ENCODE results near the gene CDHR2. TPM values are rescaled to one million over a fixed set of nuclear protein-coding genes. Genes with fewer than 3 reads are reported as not detected.
A peak's percentile ranks its signal among the peaks of the same experiment; 100 is the strongest.
"Not testable (repeated sequence)": the region's sequence is repeated elsewhere in the genome, so short reads cannot be mapped to it uniquely, and the experiment has no call there.

CDHR2 gene
- total and polyA plus RNA-seq, 11 donors: 0.07 to 0.67 (median 0.35) TPM; not detected in 6

DNA sequence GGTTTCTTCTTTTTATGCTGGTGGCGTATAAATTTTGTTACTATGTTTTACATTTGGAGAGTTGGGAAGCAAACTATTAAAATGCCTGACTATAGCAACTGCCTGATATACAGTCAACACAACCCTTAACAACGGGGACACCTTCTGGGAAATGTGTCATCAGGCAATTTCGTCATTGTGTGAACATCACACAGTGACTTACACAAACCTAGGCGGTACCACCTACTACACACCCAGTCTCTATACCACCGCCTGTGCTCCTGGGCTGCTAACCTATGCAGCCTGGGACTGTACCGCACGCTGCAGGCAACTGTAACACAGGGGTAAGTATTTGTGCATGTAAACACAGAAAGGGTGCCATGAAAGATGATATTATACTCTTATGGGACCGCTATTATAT, 1.3 kb upstream of the CDHR2 start:
- Histone ChIP-seq H3K27me3 (peaks cover 0 to 23% (median 2%) of the 10 kb centered on the region in 9 donors), H3K4me1 (peaks cover 0 to 32% (median 5%) of the 10 kb centered on the region in 12 donors), H3K4me3 (no peak overlapping the region), H3K36me3 (no peaks in the 10 kb centered on the region), H3K27ac (no peak overlapping the region), H3K9me3 (no peaks in the 10 kb centered on the region)
- DNase-seq (no peak), ATAC-seq (no peak)
- intact Hi-C loops (cut with DNase I): loop anchor here in 2 of 10 donors (10.0 kb wide), 2 partner anchors 103 to 133 kb away; partner anchors contain the start of genes CLTB (in 2 of the 2) and FAF2 (in 1 of the 2)
- 74 to 78% (median 77%) methylated on average over 8 of the region's 8 CpGs for WGBS, 4 donors
- TF ChIP-seq, protein P1, sequence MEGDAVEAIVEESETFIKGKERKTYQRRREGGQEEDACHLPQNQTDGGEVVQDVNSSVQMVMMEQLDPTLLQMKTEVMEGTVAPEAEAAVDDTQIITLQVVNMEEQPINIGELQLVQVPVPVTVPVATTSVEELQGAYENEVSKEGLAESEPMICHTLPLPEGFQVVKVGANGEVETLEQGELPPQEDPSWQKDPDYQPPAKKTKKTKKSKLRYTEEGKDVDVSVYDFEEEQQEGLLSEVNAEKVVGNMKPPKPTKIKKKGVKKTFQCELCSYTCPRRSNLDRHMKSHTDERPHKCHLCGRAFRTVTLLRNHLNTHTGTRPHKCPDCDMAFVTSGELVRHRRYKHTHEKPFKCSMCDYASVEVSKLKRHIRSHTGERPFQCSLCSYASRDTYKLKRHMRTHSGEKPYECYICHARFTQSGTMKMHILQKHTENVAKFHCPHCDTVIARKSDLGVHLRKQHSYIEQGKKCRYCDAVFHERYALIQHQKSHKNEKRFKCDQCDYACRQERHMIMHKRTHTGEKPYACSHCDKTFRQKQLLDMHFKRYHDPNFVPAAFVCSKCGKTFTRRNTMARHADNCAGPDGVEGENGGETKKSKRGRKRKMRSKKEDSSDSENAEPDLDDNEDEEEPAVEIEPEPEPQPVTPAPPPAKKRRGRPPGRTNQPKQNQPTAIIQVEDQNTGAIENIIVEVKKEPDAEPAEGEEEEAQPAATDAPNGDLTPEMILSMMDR (IDR thresholded peaks at IDR 0.05): no peak
- no peak for TF ChIP-seq POLR2A (IDR thresholded peaks at IDR 0.05)

DNA sequence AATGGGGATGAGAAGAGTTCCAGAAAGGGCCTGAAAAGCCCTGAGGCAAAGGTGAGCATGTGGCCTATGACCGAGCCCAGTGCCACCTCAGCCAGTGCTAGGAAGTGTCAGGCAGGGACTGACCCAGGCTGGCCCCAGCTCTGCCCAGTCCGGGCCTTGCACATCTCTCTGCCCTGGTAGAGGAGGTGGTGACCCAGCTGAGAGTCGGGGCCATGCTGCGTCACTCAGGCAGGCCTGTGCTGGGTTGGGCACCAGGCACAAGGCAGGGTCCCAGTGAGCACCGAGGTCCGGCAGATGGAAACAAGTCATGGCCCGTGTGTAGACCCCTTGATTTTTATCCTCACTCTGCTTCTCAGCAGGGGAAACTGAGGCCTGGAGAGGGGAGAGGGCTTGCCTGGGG, 729 bp downstream of the CDHR2 start:
- DNase-seq (peak in 1 of 5 donors; percentile 3), ATAC-seq (no peak)
- Histone ChIP-seq H3K4me1 (peaks cover 0 to 27% (median 0%) of the 10 kb centered on the region in 12 donors), H3K27me3 (peaks cover 0 to 36% (median 5%) of the 10 kb centered on the region in 9 donors), H3K4me3 (no peak overlapping the region), H3K36me3 (no peaks in the 10 kb centered on the region), H3K27ac (no peak overlapping the region), H3K9me3 (no peaks in the 10 kb centered on the region)
- intact Hi-C loops (cut with DNase I): loop anchor here in 2 of 10 donors (10.0 kb wide), 2 partner anchors 105 to 135 kb away; partner anchors contain the start of genes CLTB (in 2 of the 2) and FAF2 (in 1 of the 2)
- 82 to 93% (median 85%) methylated on average over 5 to 7 of the region's 7 CpGs for WGBS, 4 donors
- no peak for TF ChIP-seq POLR2A (IDR thresholded peaks at IDR 0.05)
- TF ChIP-seq, protein P1 (IDR thresholded peaks at IDR 0.05): no peak

DNA sequence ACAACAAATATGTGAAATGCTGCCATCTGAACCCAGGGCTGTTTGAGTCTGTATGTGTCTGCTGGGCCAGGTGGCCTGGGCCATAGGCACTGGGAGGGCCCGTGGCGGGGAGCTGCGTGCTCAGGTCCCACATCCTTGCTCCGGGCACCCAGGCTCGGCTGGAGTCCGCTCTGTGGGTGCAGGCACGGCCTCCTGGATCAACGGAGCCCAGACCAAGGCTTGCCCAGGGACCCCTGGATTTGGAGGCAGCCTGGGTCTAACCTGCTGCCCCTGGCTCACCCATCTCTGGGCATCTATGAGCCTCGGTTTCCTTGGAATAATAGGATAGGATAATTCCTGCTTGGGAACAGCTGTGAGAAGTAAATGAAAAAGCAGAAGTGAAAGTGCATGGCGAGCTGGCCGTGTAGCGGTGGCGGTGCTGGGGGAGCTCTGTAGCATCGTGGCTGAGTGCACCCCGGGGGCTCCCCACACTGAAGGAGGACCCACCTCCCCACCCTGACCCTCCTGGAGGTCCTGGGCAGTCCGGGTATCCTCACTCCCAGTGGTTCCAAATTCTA, 1.2 kb downstream of the CDHR2 start:
- Histone ChIP-seq H3K36me3 (no peaks in the 10 kb centered on the region), H3K27me3 (peaks cover 0 to 36% (median 5%) of the 10 kb centered on the region in 9 donors), H3K9me3 (no peaks in the 10 kb centered on the region), H3K4me3 (no peak overlapping the region), H3K4me1 (peaks cover 0 to 27% (median 0%) of the 10 kb centered on the region in 12 donors), H3K27ac (no peak overlapping the region)
- WGBS, 4 donors: 75 to 83% (median 76%) methylated on average over 10 to 16 of the region's 16 CpGs
- intact Hi-C loops (cut with DNase I): no loop called here
- TF ChIP-seq, protein P1 (IDR thresholded peaks at IDR 0.05): no peak
- TF ChIP-seq POLR2A (IDR thresholded peaks at IDR 0.05): no peak
- peak in 1 of 5 donors; percentile 24 for DNase-seq
- ATAC-seq: no peak

DNA sequence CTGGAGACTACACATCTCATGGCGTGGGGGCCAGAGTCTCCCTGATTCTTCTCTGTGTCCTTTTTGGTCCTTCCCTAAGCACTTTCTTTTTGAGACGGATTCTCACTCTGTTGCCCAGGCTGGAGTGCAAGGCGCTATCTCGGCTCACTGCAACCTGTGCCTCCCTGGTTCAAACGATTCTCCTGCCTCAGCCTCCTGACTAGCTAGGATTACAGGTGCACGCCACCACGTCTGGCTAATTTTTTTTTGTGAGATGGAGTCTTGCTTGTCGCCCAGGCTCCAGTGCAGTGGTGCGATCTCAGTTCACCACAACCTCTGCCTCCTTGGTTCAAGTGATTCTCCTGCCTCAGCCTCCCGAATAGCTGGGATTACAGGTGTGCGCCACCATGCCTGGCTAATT, 1.8 kb downstream of the CDHR2 start:
- H3K9me3 ChIP-seq; intact Hi-C loops (cut with DNase I); ATAC-seq; H3K4me3 ChIP-seq; H3K36me3 ChIP-seq; H3K27ac ChIP-seq: not testable (repeated sequence)
- WGBS, 4 donors: 86 to 91% (median 89%) methylated on average over 11 of the region's 11 CpGs
- DNase-seq: peak in 1 of 5 donors; percentile 9
- Histone ChIP-seq H3K27me3 (peaks cover 0 to 36% (median 5%) of the 10 kb centered on the region in 9 donors), H3K4me1 (peaks cover 0 to 22% (median 0%) of the 10 kb centered on the region in 12 donors)

Data from heart left ventricle (tissue), 16 donors.